Progenitor cell of endocrine pancreas (in vitro differentiated cells): Measurements from ENCODE around the gene ZNF33A. TPM values are rescaled to one million over a fixed set of nuclear protein-coding genes. Genes with fewer than 3 reads are reported as not detected.
A peak's percentile ranks its signal among the peaks of the same experiment; 100 is the strongest.

Source experiments
- DNase-seq: peaks from one replicate; pipeline ENCODE4 v3.0.0; 2021; ENCODE audit warnings: low spot score; ENCODE audit not compliant: unreplicated experiment
- H3K27ac Mint-ChIP-seq: 2 replicates; pipeline ENCODE4 v1.8.0; 2021; ENCODE audit warnings: mild to moderate bottlenecking, moderate library complexity, mixed read lengths
- H3K27me3 Mint-ChIP-seq: 2 replicates; pipeline ENCODE4 v1.8.0; 2021; ENCODE audit warnings: mixed read lengths
- H3K36me3 Mint-ChIP-seq: 2 replicates; pipeline ENCODE4 v1.8.0; 2022; ENCODE audit warnings: mixed read lengths; ENCODE audit not compliant: insufficient read depth
- H3K4me1 Mint-ChIP-seq: 2 replicates; pipeline ENCODE4 v1.8.0; 2021; ENCODE audit warnings: low read depth, mixed read lengths
- H3K4me3 Mint-ChIP-seq: 2 replicates; pipeline ENCODE4 v1.8.0; 2021; ENCODE audit warnings: low read depth, mild to moderate bottlenecking, moderate library complexity, mixed read lengths
- H3K9me3 Mint-ChIP-seq: 2 replicates; pipeline ENCODE4 v1.8.0; 2021; ENCODE audit warnings: low read depth, mixed read lengths
- long read RNA-seq: library from polyadenylated mRNA; unstranded; transcript quantifications from one replicate; pipeline ENCODE4 v2.0.0, GENCODE V29; 2020
- total RNA-seq: library from RNA; stranded (reverse); gene quantifications from 2 replicates; pipeline ENCODE4 v1.2.1, GENCODE V29; 2021
- TF ChIP-seq, protein P1 (sequence below): fragments of 200-600 bp; sonication (generic); IDR thresholded peaks from one replicate; pipeline ENCODE4 v1.5.0; 2021; ENCODE audit warnings: antibody characterized with exemption, mild to moderate bottlenecking; ENCODE audit not compliant: unreplicated experiment

The ZNF33A gene
- total RNA-seq, result 54.8 and 54.9 TPM in 2 replicates
- long read RNA-seq, full-length matches to known transcripts, result 44 of 77 reads
- long read RNA-seq, partial matches to known transcripts, result 3 of 77 reads
- long read RNA-seq, other reads (novel, unspliced or antisense), result 30 of 77 reads

DNA sequence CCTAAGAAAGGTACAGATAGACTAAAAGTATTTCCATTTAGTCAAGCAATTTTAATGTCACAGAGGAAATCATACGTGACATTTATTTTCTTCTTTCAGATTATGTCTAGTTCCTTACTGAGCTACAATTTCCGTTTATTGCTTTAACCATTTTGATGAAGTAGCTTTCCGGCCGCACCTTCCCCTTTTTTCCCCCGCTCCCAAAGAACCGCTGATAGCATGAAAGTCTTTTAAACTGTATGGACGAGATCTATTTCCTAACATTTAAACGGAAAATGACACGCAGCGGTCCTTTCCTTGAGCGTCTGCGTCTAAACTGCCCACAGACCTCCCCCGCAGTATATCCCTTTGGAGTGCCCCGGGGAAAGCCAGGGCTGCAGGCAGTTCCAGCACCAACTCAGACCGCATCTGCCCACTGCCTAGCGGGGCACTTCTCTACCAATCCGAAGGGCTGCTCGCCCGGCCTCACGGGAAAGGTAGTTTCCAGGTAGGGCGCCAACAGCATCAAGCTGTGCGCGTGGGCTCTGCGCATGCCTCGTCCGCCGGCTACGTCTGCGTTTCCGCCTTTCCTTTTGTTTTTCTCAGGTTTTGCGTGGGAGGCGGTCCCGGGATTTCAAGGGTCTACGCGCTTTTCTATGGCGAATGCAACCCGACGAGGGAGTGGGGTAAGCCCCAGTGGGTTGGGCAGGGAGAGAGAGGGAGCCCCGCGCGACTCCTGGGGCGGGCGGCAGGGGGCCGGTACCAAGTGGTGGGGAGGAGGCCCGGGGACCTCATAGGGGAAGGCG lies at the start of gene ZNF33A:
Gene ZNF33A (plus strand): TSS at position 557 of the 785 bp plus-strand sequence. CDS start 1,667 bp downstream, outside the sequence.
- peaks cover 15% of the 10 kb centered on the region for H3K4me1 Mint-ChIP-seq
- no peaks in the 10 kb centered on the region for H3K27me3 Mint-ChIP-seq
- DNase-seq, result peak; percentile 74
- H3K4me3 Mint-ChIP-seq, result peak within 1 kb of the TSS; percentile 95
- peak within 1 kb of the TSS; percentile 99 for H3K27ac Mint-ChIP-seq
- TF ChIP-seq, protein P1, sequence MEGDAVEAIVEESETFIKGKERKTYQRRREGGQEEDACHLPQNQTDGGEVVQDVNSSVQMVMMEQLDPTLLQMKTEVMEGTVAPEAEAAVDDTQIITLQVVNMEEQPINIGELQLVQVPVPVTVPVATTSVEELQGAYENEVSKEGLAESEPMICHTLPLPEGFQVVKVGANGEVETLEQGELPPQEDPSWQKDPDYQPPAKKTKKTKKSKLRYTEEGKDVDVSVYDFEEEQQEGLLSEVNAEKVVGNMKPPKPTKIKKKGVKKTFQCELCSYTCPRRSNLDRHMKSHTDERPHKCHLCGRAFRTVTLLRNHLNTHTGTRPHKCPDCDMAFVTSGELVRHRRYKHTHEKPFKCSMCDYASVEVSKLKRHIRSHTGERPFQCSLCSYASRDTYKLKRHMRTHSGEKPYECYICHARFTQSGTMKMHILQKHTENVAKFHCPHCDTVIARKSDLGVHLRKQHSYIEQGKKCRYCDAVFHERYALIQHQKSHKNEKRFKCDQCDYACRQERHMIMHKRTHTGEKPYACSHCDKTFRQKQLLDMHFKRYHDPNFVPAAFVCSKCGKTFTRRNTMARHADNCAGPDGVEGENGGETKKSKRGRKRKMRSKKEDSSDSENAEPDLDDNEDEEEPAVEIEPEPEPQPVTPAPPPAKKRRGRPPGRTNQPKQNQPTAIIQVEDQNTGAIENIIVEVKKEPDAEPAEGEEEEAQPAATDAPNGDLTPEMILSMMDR, result peak; percentile 27
- H3K36me3 Mint-ChIP-seq, result peaks cover 14% of the 10 kb centered on the region
- no peaks in the 10 kb centered on the region for H3K9me3 Mint-ChIP-seq

DNA sequence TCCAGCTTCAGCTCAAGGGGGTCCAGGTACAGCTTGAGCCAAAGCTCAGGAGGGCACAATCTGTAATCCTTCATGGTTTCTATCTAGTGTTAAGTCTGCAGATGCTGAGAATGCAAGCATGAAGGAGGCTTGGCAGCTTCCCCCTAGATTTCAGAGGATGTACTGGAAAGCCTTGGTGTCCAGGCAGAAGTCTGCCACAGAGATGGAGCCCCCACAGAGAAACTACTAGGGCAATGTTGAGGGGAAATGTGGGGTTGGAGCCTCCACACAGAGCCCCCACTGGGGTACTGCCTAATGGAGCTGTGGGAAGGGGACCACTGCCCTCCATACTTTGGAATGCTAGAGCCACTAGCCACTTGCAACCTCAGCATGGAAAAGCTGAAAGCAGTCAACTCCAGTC lies 45.5 kb upstream of the ZNF33A start:
- no peak for DNase-seq
- Mint-ChIP-seq H3K27ac (no peak overlapping the region), H3K4me3 (no peak overlapping the region), H3K9me3 (peaks cover 38% of the 10 kb centered on the region), H3K27me3 (no peaks in the 10 kb centered on the region), H3K36me3 (peaks cover 26% of the 10 kb centered on the region), H3K4me1 (no peaks in the 10 kb centered on the region)
- TF ChIP-seq, protein P1, result no peak

DNA sequence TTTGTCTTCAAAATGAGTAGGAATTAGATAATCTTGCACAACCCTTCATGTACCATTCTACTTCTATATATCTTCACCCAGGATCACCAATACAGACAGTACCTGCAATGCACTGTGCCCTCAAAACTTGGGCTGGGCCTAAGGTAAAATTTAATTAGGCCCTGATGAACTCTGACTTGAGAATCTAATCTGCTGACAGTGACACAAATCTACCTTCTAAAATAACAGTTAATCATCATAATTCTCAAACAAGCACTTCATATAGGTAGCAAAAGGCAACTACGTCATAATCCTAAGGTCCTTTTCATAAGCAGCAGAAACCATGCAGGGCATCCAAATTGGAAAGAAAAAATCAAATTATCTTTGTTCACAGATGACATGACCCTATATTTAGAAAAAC lies 38.1 kb upstream of the ZNF33A start:
- Mint-ChIP-seq H3K27me3 (no peaks in the 10 kb centered on the region), H3K4me1 (peaks cover 2% of the 10 kb centered on the region), H3K27ac (no peak overlapping the region), H3K36me3 (peaks cover 19% of the 10 kb centered on the region), H3K9me3 (peaks cover 28% of the 10 kb centered on the region), H3K4me3 (no peak overlapping the region)
- TF ChIP-seq, protein P1, result no peak
- DNase-seq, result no peak

DNA sequence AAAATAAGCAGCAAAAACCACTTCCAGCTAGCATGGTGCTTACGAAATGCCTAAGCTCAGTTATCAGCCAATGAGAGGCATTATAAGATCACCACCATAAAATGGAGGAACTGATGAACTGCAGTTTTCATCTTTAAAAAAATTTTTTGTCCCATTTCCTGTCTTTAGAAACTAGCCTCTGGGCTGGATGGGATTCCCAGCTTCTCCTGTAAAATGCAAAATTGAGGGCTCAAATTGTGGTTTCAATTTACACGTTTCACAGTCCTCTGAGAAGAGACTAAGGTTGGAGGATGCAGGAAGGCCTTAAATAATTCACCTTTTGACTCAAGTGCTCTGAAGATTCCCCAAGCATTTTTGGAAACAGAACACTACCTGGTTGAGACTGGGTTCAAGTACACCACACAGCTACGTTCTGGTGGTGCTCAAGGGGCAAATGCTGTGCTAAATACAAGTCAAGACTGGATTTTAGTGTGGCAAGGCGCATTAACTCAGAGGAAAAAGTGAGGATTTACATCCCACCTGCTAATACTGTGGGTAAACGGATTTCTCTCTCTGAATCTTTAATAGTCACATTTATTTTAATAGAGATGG lies 35.0 kb upstream of the ZNF33A start:
- H3K9me3 Mint-ChIP-seq, result peaks cover 18% of the 10 kb centered on the region
- H3K4me1 Mint-ChIP-seq, result peaks cover 2% of the 10 kb centered on the region
- H3K27me3 Mint-ChIP-seq, result no peaks in the 10 kb centered on the region
- H3K36me3 Mint-ChIP-seq, result peaks cover 3% of the 10 kb centered on the region
- peak overlapping the region; percentile 99 for H3K27ac Mint-ChIP-seq
- no peak for DNase-seq
- TF ChIP-seq, protein P1, result no peak
- peak overlapping the region; percentile 83 for H3K4me3 Mint-ChIP-seq

DNA sequence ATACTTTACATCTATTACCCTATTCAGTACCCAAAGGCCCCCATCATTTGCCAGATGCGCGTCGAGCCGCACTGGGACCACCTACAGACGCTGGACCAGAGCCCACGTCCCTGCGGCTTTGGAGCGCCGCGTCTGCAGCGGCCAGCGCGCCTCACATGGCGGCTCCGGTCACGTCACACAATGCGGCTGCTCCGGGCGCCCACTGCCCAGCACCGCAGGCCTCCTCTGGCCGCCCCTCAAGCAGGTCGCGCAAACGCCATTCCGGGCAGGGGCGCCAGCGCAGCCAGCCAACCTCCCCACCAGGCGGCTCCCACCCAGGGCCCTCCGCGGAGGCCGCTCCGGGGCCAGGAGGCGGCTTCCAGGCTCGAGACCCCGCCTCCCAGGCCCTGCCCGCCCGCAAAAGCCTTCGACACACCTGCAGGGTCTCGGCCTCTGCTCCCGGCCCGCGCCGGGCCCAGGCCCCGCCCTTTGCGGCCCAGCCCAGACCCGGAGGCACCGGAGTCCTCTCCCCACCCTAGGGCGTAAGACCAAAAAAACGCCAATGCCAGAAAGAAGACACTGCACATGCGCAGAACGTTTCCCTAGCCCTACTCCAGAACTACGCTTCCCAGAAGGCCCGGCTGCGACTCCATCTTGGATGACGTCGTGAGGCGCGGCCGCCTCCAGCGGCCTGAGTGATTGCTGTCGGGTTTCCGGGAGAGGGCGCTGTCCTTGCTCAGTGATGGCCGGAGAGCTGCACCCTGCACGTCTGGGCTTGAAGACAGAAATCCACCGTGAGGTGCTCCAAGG lies 34.2 kb upstream of the ZNF33A start, which contains the start of gene ZNF25:
Gene ZNF25 (minus strand): TSS at position 557 of the 789 bp plus-strand sequence. CDS start 4,925 bp downstream, outside the sequence.
- DNase-seq, result peak; percentile 96
- peaks cover 15% of the 10 kb centered on the region for H3K9me3 Mint-ChIP-seq
- peak within 1 kb of the TSS; percentile 99 for H3K27ac Mint-ChIP-seq

More for the DNA sequence above, 34.2 kb upstream of the ZNF33A start, which contains the start of gene ZNF25:
- TF ChIP-seq, protein P1, result peak; percentile 73
- Mint-ChIP-seq H3K4me3 (peak within 1 kb of the TSS; percentile 83), H3K27me3 (no peaks in the 10 kb centered on the region), H3K4me1 (peaks cover 2% of the 10 kb centered on the region), H3K36me3 (no peaks in the 10 kb centered on the region)
